HG03064 (cell line): ENCODE measurements around the gene IPO11.
A peak's percentile ranks its signal among the peaks of the same experiment; 100 is the strongest.
"Not testable (repeated sequence)": the region's sequence is repeated elsewhere in the genome, so short reads cannot be mapped to it uniquely, and the experiment has no call there.

Source experiments
- ATAC-seq: cut with Tn5 transposase; IDR thresholded peaks from one replicate; pipeline ENCODE4 v1.9.1; 2021; ENCODE audit warnings: low read depth; ENCODE audit not compliant: unreplicated experiment

Gene IPO11

DNA sequence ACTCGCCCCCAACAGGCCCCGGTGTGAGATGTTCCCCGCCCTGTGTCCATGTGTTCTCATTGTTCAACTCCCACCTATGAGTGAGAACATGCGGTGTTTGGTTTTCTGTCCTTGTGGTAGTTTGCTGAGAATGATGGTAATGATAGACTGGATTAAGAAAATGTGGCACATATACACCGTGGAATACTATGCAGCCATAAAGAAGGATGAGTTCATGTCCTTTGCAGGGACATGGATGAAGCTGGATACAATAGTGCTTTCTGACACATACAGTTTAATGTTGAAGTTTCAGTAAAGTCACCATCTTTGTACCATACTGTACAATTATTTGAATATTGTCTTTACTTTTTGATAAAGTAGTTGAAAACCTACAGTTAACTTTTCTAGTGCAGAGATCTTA, 96.2 kb downstream of the IPO11 start:
- not testable (repeated sequence) for ATAC-seq

DNA sequence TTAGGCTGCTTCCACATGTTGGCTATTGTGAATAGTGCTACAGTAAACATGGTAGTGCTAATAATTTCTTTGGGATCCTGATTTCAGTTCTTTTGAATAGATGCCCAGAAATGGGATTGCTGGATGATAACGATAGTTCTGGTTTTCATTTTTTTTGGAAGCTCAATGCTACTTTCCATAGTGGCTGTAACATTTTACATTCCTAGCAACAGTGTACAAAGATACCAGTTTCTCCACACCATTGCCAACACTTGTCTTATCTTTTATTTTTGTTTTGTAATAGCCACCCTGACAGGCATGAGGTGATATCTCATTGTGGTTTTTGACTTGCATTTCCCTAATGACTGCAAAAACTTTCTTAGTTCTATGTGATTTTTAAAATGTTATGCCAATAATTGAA, 97.2 kb downstream of the IPO11 start:
- ATAC-seq = no peak

DNA sequence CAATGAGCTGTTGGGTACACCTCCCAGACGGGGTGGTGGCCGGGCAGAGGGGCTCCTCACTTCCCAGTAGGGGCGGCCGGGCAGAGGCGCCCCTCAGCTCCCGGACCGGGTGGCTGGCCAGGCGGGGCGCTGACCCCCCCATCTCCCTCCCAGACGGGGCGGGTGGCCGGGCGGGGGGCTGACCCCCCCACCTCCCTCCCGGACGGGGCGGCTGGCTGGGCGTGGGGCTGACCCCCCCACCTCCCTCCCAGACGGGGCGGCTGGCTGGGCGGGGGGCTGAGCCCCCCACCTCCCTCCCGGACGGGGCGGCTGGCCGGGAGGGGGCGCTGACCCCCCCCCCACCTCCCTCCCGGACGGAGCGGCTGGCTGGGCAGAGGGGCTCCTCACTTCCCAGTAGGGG, 100.5 kb downstream of the IPO11 start:
- ATAC-seq = not testable (repeated sequence)

DNA sequence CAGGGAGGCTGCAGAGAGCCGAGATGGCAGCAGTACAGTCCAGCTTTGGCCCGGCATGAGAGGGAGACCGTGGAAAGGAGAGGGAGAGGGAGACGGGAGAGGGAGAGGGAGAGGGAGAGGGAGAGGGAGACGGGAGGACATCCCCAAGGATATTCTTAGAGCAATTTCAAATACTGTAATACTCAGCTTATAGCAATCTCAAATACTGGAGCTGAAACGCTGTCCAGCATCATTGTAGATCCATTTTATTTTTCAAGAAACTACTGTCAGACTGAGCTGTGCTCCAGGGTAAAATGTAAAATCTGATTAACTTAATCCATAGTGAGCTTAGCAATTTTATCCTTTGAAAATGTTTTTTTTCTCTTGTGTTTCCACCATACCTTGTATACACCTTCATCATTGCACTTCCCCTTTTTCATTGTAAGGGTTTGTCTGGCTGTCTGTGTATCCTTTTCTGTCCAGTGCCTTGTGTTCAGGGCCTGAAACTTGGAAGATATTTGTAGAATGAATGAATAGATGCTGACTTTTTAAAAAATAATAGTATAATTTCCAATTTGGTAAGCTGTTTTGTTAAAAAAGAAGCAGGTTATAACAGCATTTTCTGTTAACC, 102.1 kb downstream of the IPO11 start:
- no peak for ATAC-seq

DNA sequence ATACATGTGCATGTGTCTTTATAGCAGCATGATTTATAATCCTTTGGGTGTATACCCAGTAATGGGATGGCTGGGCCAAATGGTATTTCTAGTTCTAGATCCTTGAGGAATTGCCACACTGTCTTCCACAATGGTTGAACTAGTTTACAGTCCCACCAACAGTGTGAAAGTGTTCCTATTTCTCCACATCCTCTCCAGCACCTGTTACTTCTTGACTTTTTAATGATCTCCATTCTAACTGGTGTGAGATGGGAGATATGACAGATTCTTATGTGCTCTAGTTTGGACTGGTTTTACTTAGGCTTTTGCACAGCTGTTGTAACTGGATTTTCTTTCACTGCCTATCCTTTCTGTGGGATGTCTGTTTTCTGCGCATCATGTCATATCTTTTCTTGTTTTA, 108.2 kb downstream of the IPO11 start:
- not testable (repeated sequence) for ATAC-seq

DNA sequence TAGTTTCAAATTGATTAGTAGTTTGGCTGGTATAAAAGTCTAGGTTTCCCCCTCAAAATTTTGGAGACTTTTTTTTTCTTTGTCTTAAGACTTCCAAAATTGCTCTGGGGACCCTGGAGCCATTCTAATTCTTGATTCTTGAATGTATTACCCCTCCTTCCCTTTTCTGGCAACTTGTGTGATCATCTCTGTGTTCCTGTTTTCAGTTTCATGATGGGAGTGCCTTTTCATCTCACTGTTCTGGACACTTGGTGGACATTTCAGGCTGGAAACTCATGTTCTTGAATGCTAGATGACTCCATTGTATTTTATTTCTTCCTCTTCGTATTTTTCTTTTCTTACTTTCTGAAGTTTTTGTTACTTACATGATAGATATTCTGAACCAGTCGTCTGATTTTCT, 108.8 kb downstream of the IPO11 start:
- ATAC-seq = no peak

DNA sequence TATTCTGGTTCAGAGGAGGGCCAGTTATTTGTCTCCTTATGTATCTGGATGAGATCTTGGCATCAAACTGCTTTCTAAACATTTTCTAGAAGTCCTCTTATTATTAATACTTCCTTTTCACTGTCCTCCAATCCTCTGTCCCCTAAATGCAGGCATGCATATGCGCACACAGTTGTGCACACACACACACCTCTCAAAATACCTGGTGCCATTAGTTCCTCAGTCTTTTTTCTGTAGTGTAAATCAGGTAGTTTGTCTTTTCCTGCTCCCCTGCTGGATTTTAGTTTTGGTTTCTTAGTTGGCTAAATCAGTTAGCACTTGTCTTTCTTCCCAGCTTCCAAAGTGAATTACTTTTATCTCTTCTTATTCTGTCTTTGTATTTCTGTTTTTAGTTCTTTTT, 110.2 kb downstream of the IPO11 start:
- ATAC-seq = no peak

DNA sequence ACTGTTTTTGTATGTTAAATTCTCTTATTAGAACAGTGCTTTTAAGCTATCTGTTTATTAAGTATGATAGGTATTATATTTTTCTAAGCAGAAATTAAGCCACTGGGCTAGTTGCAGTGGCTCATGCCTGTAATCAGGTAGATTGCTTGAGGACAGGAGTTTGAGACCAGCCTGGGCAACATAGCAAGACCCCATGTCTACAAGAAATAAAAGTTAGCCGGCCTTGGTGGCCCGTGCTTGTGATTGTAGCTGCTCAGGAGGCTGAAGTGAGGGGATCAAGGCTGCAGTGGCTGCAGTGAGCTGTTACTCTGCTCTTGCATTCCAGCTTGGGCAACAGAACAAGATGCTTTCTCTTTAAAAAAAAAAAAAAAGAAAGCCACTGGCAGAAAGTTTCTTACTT, 121.0 kb downstream of the IPO11 start:
- no peak for ATAC-seq

DNA sequence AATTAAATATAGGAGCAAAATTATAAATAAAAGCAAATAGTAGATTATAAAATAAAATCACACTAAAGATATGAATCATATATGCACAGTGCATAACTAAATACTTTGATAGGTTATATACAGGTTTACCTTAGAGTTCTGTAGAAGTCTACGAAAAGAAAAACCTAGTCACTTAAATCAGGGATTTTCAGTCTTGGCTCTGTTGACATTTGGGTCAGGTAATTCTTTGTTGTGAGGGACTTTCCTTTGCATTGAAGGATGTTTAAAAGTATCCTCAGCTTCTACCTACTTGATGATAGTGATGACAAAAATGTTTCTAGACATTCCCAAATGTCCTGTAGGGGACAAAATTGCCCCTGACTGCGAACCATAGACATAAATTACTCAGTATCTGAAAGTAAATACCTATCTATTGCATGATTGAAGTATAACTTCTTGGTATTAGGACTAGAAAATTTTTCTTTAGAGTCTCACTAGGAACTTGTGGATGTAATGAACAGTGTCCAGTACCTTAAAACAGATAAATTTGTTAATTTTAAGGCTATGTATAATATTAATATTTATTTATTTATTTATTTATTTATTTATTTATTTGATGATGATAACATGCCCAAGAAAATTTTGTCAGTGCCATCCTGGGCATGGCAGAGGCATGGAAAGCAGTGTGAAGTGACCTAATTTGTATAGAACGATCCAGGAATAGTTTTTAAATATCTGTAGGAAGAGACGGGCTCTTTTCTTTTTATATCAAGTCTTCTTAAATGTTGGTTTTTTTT, 122.1 kb downstream of the IPO11 start:
- ATAC-seq = no peak

DNA sequence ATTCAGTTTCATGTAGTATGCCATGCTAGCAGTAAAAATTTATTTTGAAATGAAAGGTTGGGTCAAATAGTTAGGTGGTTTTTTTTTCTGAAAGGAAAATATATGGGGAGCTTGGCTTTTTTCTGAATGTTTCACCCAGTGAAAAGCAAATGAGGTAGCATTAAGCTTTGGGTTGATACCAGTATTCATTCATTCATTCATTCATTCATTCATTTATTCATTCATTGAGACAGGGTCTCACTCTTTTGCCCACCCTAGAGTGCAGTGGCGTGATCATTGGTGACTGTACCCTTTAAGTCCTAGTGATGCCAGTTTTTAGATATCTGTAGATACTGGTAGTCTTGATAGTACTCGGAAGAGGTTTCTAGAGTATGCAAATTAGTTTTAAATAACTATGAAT, 123.7 kb downstream of the IPO11 start:
- ATAC-seq = no peak

DNA sequence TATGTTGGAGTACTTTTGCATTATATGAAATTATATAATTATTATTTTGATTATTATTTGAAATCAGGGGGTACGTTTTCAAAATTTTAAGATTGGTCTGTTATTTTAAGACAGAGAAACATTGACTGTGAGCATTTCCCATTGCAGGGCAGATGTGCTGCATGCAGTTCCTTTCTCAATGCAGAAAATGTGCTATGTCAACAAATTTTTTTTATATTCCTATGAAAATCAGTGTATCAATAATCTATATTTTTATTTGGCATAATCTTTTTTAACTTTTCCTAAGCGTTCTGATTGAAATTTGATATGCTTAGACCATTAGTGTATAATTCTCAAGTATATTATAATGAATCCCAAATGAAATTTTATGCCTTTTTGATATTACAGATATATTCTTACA, 124.2 kb downstream of the IPO11 start:
- ATAC-seq = no peak

DNA sequence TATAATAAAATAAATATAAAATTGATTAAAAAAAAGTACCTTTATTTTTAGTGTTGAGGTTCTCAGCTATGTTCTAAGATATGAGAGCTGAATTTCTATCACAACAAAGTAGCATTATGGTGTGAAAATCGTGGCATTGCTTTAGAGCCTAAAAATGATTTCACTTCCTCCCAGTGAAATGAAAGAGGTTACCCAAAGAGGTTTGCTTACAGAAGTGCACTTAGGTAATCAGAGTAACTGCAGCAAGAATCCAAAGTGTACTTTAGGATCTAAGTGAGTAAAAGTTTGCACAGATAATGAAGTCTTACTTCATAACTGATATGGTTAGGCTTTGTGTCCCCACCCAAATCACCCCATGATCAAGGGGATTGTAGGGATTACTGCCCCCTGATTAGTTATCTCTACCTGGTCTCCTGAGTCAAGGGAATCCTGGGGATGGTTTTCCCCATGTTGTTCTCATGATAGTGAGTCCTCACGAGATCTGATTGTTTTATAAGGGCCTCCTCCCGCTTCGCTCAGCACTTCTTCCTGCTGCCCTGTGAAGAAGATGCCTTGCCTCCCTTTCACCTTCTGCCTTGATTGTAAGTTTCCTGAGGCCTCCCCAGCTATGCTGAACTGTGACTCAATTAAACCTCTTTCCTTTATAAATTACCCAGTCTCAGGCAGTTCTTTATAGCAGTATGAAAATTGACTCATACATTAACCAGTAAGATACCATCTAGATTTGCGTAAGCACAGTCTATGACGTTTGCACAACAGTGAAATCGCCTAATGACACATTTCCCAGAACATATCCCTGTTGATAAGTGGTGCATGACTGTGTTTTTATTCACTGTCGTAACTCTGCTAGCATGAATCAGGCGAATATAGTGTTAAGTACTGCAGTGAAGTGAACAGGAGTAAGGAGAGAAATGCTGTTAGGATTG, 125.7 kb downstream of the IPO11 start:
- peak; percentile 57 for ATAC-seq

DNA sequence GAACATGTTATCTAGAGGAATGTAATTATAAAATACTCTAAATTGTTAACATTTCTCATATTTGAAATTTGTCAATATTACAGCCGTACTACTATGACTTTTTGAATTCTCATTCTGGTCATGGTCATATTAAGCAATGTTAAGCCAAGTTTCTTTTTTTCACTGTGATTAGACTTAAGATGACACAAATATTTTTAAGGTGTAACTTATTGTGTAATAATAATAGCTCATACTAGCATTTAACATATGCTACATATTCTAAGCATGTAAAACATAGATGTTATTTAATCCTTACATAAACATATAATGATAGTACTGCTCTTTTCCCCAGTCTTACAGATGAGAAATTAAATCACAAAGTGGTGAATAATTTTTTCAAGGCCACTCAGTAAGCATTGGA, 130.2 kb downstream of the IPO11 start:
- ATAC-seq = no peak

DNA sequence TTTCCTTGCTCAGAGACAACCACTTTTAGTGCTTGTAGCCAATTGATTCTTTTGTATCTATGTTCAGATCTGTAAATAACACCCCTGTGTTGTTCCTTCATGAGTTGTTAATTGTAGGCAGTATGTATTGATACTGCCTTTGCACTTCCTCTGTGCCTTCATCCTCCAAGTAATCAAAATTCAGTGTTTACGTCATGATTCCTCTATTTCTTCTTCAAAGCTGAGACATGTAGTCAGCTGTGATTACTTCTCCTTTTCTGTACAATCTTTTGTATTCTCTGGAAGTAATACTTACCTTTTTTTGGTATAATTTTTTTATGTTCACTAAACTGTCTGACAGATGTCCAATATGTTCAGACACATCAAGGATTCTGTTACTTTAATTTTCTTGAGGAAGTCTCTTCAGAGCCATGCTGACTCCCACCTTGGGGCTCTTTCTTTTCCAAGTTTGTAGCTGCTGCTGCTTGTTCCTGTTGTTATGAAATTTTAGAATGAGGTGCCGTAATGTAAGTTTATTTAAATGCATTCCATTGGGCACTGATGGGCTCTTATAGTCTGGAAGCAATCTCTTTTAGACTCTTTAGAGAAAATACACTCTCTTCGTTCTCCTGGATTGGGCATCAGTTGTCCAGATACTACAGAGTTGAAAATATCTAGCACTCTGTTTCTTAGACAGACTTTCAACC, 135.5 kb downstream of the IPO11 start:
- no peak for ATAC-seq

DNA sequence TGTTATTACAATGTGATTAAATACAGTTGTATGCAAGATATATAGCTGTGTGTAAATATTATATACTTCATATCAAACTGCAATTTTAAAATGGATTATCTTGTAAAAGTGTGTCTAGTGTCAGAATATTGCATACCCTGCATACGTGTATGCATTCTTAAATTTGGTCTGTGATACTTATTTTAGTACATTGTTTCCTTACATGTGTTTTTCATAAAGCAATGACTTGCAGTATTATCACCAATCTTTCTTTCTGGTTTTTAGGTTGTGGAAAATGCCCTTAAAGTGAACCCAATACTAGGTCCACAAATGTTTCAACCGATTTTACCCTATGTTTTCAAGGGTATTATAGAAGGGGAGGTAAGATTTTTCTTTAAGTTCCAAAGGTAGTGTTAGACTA, 137.5 kb downstream of the IPO11 start:
- ATAC-seq = no peak

DNA sequence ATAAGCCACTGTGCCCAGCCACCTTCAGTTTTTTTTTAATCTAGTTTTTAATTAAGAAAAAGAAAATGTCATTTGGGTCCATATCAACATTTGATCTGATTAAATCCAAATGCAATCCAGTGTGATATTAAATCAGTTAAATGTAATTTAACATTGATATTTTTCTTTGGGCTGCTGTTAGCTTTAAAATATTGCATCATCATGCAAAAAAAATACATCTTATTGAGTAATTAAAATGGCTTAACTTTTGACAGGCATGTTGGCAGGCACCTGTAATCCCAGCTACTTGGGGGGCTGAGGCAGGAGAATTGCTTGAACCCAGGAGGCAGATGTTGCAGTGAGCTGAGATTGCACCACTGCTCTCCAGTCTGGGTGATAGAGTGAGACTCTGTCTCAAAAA, 143.4 kb downstream of the IPO11 start:
- no peak for ATAC-seq

DNA sequence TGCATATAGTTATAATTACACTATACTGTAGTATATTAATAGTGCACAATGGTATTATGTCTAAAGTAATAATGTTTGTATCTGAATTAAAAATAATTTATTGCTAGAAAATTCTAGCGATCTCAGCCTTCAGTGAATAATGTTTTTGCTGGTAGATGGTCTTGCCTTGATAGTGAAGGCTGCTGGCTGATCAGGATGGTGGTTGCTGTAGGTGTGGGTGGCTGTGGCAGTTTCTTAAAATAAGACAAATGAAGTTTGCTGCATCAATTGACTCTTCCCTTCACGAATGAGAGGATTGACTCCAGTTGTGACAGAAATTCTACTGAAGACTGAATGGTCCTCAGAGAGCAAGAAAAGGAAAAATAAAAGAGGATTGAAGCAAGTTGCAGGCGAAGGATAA, 146.4 kb downstream of the IPO11 start:
- no peak for ATAC-seq

DNA sequence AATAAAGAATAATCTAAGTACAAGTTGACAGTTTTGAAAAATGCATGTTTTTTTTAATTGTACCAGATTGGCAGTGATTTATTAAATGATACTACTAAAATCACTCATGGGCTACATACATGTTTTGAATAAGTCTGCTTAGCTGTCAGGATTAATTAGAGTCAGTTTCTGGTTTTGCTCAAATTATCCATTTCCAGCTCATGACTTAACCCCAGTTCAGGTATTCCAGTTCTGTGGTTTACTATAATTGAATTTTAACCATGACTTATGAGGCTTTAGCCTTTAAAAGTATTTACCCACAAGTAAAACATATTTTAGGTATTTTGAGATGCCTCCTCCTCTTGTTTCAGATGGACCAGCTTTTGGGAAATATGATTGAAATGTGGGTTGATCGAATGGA, 148.2 kb downstream of the IPO11 start:
- no peak for ATAC-seq

DNA sequence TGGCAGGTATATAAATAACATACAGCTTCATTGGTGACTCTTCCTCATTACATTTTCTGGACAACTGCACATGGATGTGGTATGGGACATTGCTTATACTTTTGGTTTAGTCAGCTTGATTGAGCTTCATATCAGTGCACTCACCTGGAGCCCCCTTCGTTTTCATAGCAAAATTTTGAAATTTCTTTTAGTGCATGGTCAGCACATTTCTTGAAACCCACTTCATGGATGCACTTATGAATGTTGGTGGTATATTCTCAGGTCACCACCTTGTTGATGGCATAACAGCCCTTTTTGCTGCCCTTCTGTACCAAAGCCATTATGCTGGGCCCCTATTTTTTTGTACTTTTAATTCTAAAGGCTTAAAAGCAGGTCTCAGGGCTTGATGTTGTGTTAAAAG, 149.3 kb downstream of the IPO11 start:
- ATAC-seq = no peak

DNA sequence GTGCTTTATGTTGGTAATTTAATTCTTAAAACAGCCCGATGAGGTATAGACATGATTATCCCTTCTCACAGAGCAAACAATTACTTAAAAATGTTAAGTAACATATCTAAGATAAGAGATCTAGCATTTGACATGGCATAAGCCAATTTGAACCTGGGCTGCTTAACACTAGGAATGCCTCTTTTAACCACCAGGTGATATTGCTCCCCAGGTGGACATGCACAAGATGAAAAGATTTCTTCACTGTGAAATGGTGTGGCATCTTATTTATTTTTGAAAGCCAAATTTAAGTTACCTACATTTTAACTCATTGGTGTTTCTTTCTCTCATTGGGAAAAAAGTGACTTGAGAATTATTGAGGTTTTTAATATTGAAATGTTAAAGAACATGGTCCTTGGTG, 150.3 kb downstream of the IPO11 start:
- no peak for ATAC-seq

DNA sequence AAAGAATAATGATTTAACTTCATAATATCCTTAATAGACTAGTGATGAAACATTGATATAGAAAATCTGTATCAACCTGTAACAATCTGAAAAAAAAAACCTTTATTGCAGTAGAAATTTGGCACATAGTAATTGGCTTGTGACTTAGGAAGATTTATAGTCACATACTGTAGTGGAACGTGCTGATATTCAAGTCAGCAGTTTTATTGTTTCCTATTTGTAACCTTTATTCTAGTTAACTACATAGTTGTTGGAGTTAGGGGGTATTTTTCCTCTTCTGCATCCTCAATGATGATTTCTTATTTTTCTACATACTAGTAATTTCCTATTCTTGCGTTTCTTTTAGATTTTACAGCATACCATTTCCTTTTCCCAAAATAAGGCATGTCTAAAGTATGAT, 151.5 kb downstream of the IPO11 start:
- ATAC-seq = no peak
